HG02759 (cell line): Measurements from ENCODE around the gene CBX4.

ENCODE experiments used
- ATAC-seq: cut with Tn5 transposase; IDR thresholded peaks from one replicate; pipeline ENCODE4 v1.9.1; 2021; ENCODE audit warnings: mild to moderate bottlenecking, moderate library complexity; ENCODE audit not compliant: unreplicated experiment

CBX4 gene

DNA sequence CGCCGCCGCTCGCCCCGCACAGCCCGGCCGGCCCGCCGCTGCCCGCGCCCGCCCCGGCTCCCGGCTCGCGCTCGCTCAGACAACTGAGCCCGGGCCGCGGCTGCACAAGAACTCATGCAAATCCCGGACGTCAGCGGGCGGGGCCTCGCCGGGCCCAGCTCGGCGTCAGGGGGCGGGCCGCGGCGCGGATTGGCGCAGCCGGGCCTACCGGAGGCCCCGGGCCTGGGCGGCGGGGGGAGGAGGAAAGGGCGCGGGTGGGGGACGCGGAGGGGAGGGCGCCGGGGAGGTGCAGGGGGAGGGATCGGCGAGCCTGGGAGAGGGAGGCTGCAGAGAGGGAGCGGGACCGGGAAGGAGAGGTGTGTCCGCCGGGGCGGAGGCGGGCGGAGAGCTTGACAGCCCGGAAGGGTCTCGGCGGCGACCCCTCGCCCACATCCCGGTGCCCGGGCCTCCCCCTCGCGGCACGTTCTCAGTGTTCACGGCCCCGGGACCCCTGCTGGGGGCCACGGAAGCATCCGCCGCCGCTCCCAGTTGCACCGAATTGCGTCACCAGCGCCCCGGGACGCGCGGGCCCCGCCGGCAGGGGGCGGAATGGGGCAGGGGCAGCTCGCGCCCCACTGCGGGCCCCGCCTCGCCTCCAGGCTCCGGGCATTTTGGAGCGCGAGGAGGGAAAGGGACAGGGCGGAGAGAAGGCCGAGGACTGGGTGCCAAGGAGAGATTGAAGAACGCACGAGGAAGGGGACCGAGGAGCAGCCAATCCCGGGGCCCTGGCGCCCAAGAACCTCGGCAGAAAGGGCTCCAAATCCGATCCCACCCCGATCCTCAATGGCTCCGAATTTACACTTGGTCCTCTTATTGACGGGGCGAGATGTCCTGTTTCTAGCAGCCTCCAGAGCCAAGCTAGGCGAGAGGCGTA is at the start of gene CBX4:
Gene CBX4 (minus strand): TSS at position 85 of the 913 bp plus-strand sequence. CDS start 189 bp downstream, outside the sequence.
- ATAC-seq = peak; percentile 75

DNA sequence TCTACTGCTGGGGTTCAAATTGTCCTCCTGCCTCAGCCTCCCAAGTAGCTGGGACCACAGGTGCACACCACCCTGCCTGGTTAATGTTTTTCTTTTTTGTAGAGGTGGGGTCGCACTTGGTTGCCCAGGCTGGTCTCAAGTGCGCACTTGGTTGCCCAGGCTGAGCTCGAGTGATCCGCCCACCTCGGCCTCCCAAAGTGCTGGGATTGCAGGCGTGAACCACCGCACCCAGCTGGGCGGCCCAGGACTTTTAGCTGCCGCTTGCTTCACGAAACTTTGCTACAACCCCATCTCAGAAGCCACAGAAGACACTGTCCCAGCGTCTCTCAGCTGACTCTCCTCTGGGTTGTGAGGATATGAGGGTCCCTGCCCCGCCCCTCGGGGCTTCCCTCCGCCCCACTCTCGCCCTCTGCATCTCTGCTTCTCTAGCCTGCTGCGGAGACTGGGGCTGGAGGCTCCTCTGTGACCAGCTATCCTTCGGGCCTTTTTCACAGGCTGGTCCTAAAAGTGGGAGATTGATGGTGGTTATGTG is 48.8 kb upstream of the CBX4 start:
- no peak for ATAC-seq

DNA sequence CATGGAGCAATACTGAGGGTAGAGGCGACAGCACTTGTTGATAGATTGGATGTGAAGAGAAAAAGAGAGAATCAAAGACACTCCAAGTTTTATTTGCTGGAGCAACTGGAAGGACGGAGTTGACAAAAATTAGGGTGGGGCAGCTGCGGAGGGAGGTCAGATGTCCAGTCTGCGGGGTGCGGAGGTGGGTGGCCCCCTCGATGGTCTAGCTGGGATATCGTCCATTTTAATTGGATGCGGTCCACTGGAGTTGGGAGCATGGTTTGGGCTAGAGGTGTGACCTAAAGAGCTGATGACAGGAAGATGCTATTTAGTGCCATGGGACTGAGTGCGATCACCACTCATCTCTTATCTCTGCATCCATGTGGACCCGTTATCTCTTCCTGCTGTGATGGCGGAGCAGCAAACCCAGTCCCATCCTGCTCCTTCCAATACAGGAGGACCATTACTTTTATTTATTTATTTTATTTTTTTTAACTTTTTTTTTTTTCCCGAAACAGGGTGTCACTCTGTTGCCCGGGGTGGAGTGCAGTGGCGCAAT is 48.3 kb upstream of the CBX4 start:
- no peak for ATAC-seq

DNA sequence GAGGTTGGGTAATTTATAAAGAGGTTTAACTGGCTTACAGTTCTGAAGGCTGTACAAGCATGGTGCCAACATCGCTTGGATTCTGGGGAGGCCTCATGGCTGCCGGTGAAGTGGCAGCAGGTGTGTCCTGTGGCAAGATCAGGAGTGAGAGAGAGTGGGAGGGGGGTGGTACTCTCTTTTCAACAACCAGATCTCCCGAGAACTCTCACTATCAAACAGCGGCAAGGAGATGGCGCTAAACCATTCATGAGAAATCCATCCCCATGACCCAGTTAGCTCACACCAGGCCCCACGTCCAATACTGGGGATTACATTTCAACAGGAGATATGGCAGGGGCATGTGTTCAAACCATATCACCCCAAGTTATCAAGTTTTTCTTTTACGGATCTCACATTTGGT is 44.0 kb upstream of the CBX4 start:
- no peak for ATAC-seq

DNA sequence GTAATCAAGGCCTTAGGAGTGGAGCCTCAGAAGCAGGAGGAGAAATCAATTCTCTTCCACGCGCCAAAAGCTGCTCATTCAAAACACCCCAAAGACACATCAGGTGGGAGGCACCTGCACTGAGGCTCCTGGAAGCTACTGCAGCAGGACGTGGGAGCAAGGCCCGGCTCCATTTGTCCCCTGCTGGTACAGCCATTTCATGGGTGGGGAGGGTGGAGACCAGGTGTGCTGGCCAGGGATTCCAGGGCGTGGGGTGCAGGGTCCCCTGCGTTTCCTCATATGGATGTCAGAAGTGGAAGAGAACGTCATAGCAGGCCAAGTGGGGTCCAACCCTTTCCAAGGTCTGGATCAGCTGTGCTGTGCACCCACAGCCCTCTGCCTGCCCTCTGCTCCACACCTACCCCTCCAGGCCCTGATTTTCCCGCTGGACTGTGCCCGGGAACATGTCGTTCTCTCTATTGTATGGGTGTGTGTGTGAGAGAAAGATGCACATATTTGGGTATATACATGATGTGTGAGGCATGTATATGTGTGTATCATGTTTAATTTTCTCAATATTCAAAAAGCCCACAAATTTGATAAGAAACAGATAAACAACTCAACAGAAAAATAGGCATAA is 39.2 kb upstream of the CBX4 start:
- ATAC-seq = no peak

DNA sequence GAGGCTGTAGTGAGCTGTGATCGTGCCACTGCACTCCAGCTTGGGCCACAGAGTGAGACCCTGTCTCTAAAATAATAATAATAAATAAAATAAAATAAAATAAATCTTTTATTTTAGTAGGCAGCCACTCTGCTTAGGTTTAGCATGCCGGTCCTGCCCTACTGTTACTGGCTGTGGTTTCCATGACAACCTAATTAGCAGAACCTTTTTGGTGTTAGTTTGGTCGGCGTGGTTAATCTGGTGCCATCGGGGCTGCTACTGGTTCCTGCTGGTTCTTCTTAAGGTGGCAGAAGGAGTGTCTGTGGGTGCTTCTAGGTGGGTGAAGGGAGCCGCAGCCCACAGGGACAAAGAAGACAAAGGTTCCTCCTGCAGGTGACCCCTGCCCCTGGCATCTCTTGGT is 37.8 kb upstream of the CBX4 start:
- no peak for ATAC-seq

DNA sequence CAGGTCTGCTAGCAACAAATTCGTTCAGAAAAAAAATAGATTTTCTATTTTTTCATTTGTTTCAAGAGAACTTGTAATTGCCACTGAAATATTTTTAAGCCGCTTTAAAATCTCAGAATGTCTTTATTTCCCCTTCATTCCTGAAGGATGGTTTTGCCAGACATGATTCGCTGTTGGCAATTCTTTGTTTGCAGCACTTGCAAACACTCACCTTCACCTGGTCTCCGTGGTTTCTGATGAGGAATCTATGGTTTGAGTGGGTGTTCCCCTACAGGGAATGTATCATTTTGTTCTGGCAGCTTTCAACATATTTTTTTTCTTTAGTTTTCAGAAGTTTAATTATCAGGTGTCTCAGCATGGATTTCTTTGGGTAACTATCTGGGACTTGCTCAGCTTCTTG is 36.3 kb upstream of the CBX4 start:
- ATAC-seq = no peak

DNA sequence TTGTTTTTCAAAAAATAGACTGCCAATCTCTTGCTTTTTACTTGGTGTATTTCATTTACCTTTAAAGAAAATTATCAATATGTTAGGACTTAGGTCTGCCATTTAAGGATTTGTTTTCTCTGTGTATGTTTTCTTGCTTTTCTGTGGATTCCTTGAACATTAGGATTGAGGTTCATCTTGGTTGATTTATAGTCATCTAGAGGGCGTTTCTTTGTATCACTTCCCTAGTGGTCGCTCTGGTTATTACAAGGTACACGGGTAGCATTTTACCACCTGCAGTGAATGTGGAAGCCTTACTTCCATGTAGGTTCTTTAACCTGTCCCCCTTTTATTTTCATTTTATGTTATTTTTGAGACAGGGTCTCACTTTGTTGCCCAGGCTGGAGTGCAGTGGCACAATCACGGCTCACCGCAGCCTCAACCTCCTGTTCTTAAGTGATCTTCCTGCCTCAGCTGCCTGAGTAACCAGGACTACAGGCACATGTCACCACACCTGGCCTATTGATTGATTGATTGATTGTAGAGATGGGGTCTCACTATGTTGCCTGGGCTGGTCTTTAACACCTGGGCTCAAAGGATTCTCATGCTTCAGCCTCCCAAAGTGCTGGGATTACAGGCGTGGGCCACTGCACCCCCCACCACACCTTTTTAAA is 35.2 kb upstream of the CBX4 start:
- ATAC-seq = no peak

DNA sequence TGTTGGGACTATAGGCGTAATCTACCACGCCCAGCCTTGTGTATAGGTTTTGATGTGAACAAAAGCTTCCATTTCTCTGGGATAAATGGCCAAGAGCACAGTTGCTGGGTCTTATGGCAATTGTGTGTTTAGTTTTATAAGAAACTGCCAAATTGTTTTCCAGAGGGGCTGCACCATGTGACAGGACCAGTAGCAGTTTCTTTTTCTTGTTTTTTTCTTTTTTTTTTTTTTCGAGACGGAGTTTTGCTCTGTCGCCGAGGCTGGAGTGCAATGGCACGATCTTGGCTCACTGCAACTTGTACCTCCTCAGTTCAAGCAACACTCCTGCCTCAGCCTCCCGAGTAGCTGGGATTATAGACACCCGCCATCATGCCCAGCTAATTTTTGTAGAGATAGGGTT is 34.3 kb upstream of the CBX4 start:
- ATAC-seq = no peak

DNA sequence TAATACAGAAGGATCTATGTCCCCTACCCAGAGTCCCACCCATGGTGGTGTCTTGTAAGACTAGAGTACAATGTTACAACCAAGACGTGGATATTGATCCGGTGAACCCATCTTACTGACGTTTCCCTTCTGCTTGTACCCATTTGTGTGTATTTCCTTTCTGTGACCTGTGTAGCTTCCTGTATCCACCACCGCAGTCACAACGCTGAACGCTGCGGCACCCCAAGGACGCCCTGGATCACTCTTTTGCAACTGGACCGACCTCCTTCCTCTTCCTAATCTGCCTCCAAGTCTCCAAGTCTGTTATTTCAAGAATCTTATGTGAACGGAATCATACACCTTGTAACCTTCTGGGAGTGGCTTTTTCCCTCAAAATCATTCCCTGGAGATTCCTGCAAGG is 33.5 kb upstream of the CBX4 start:
- no peak for ATAC-seq

DNA sequence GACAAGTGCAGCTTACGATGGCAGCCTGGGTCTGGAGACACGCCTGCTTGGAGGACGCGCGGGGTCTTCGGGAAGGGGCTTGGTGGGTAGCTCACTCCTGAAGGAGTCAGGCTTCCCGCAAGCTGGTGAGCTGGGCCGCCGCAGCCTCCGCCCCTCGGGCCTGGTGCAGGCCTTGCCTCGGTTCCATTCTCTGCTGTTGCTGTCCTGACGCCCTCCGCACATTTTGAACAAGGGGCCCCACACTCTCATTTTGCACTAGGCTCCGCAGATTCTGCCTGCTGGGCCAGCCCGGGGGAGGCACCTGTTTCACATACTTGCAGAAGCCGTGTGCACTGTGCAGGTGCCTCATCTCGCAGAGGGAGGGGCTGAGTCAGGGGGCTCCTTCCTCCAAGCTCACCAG is 31.9 kb upstream of the CBX4 start:
- no peak for ATAC-seq

DNA sequence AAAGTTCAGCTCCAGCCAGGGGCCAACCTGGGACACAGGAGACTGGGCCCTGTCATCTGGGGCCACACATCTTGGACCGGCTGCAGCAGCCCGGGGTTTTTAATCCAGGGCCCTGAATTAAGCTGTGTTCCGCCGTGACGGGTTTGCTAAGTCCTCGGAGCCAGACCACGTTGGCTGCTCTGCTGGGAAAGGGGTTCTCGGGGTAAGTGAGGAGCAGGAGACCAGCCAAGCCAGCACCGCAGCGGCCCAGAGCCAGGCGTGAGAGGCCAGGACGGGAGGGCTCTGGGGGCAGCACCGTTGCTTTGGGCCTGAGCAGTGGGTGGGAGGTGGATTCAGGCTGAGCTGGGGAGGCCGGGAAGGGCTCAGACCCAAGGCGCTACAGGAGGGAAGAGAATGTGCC is 31.3 kb upstream of the CBX4 start:
- no peak for ATAC-seq

DNA sequence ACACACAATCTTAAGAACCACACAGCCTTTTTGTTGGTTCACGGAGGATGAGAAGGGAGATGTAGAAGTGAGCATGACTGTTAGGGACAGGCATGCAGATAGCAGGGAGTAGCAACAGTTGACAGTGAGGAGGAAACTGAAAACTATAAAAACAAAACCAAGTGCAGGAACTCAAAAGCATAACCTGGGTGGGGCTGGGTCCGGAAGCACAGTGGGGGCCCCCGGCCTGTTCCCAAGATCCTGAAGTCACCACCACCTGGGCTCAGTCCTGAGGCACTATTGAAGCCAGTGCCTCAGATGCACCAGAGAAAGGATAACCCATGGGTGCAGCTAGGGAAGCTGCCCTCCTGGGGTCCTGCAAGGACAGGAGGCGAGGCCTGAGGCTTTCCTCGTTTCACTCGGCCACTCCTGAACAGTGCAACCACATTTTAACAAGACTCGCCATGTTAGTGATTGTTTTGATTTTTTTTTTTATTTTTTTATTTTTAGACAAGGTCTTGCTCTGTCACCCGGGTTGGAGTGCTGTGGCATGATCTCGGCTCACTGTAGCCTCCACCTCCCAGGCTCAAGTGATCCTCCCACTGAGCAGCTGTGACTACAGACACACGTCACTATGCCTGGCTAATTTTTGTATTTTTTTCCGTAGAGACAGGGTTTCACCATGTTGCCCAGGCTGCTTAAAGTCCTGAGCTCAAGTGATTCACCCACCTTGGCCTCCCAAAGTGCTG is 27.7 kb upstream of the CBX4 start:
- no peak for ATAC-seq

DNA sequence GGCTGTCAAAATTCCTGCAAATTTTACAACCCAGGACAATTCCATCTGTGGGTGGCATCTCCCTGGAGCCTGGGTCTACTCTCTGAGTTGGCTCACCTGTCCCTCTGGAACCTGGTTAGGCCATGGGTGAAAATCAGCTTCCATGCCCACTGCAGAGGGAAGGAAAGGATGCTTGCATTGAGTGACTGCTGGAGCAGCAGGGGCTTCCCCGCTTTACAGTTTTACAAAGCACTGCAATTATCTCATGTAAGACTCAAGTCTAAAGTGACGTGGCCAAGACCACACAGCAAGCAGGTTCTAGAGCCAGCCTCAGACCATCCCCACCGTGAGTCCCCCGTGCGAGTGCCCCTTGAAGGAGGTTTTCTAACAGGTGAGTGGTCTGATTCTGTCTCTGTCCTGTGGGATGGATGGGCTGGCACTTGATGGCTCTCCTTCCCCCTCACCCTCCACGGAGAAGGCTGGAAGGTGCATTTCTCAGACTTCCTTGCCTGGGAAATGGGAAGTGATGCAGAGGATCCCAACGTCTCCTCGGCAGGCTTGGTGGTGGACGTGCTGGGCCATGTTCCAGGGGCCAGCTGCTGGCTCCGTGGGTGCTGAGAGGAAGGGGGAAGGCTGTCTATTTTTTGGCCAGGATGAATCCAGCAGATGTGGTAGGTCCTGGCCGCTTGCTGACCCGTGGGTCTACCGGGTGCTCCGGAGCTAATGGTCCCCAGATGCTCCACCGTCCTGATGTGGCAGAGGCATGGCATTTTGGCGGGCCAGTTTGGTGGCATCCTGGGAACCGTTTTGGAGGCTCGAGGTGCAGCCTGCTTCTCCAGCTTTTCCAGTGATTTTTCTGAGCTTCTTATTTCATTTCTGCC is 26.3 kb upstream of the CBX4 start:
- ATAC-seq = no peak

DNA sequence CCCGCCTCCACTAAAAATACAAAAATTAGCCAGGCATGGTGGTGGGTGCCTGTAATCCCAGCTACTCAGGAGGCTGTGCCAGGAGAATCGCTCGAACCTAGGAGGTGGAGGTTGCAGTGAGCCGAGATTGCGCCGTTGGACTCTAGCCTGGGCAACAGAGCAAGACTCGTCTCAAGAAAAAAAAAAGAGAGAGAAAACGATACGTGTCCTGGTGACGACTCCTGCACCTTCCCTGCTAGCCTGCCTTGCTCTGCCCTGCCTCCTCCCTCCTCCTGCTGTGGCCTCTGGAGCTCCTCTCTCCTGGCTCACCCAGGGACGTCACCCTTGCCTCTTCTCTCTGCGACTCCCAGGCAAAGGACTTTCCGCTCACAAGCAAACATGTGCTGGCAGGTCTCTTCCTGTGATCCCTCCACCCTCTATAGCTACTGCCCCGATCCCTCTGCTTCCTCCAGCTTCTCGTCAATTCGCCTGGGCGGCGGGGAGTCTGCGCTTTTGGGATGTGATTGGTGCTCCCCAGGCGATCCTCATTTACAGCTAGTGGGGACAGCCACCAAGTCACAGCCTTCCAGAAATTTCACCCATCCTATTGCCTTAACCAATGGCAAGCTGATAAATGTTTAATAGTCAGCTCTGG is 25.5 kb upstream of the CBX4 start:
- ATAC-seq = no peak

DNA sequence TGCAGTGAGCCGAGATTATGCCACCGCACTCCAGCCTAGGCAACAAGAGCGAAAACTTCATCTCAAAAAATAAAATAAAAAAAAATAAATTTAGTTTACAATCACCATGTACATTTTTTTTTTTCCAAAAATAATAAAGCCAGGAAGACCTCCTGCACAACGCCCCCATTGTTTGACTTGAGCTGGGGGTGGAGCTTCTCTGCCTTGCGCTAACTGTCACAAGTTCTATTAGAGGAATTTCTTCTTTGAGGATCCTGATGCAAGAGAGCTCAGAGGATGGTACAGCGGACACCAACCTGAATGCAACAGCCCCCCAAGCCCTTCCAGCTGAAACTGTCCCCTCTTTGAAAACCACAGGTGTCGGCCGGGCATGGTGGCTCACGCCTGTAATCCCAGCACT is 24.9 kb upstream of the CBX4 start:
- no peak for ATAC-seq

DNA sequence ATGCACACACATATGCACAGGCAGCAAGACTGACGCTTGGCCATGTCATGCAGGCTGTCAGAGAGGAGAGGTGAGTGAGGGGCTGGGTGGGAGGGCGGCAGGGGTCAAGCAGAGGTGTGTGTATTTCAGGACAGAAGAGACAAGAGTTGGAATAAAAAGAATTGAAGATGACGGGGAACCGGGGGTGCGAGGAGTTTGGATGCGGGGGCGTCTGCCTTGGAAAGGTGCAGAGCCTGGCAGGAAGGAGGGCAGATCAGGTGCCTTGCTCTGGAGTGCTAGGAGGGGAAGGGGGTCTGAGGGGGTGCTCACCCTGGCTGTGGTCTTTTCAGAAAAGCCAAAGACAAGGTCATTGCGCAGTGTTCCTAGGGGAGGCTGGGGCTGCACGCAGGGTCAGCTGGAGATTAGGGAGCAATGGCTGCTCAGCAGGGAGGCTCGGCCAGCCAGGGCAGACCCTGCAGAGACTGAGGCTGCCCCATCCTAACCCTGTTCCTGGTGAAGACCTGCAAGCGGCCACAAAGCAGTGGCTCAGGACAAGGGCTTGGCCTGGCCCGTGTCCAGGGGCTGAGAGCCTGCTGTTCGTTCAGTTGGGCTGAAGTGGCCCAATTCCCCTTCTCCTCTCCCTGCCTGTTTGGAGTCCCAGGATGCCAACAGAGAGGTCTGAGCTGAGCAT is 23.7 kb upstream of the CBX4 start:
- no peak for ATAC-seq

DNA sequence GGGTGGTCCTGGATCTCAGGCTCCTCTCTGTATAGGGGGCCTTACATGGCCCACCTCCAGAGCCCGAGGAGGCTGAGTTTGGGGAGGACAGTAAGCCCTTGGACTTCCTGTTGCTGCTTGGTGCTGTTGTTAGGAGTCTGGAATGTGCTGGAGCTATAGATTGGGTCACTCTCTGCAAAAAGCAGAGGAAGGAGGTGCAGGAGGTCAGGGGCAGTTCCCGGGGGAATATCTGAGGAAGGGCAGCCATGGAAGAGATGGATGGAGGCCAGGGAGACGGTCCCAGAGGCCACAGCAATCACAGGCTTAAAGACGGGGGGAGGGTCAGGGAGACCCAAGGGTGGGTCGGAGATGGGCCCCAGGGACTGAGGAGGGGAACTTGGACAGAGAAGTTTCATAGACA is 23.0 kb upstream of the CBX4 start:
- ATAC-seq = no peak
